GM23338 (cell line): ENCODE data around the gene CISD1. TPM values are rescaled to one million over a fixed set of nuclear protein-coding genes. Genes with fewer than 3 reads are reported as not detected.
A peak's percentile ranks its signal among the peaks of the same experiment; 100 is the strongest.

Experiments used
- ATAC-seq: fragments of 200-7000 bp; cut with Tn5 transposase; 3 replicates; pipeline ENCODE4 v1.9.1; 2020
- DNase-seq: peaks from one replicate; pipeline ENCODE4 v3.0.0-alpha.2; 2015; ENCODE audit warnings: low spot score
- H2AFZ ChIP-seq: fragments of 200-600 bp; sonication (generic); 2 replicates; pipeline ENCODE4 v1.8.0; 2016; ENCODE audit warnings: antibody characterized with exemption, mild to moderate bottlenecking, moderate library complexity
- H3F3A ChIP-seq: fragments of 200-600 bp; sonication (generic); replicated peaks from 2 replicates; pipeline ENCODE4 v1.8.0; 2017; ENCODE audit warnings: antibody characterized with exemption, mixed run types, low read depth
- H3K27ac ChIP-seq: fragments of 200-600 bp; sonication (generic); 2 replicates; pipeline ENCODE4 v1.6.1; 2016; ENCODE audit warnings: low read depth
- H3K27me3 ChIP-seq: fragments of 200-600 bp; sonication (generic); 2 replicates; pipeline ENCODE4 v1.8.0; 2016; ENCODE audit warnings: mild to moderate bottlenecking, mixed run types, moderate library complexity; ENCODE audit not compliant: insufficient read depth
- H3K36me3 ChIP-seq: fragments of 200-600 bp; sonication (generic); 2 replicates; pipeline ENCODE4 v1.8.0; 2016; ENCODE audit warnings: mild to moderate bottlenecking; ENCODE audit not compliant: insufficient read depth
- H3K4me1 ChIP-seq: fragments of 200-600 bp; sonication (generic); 2 replicates; pipeline ENCODE4 v1.8.0; 2016; ENCODE audit warnings: mild to moderate bottlenecking, moderate library complexity; ENCODE audit not compliant: insufficient read depth
- H3K4me2 ChIP-seq: fragments of 200-600 bp; sonication (generic); 2 replicates; pipeline ENCODE4 v1.7.1; 2017; ENCODE audit warnings: mixed run types
- H3K4me3 ChIP-seq: fragments of 200-600 bp; sonication (generic); 2 replicates; pipeline ENCODE4 v1.6.1; 2016; ENCODE audit warnings: mixed run types
- H3K79me2 ChIP-seq: fragments of 200-600 bp; sonication (generic); replicated peaks from 2 replicates; pipeline ENCODE4 v1.8.0; 2017; ENCODE audit warnings: mild to moderate bottlenecking; ENCODE audit not compliant: insufficient read depth
- H3K9me2 ChIP-seq: fragments of 200-600 bp; sonication (generic); 2 replicates; pipeline ENCODE4 v1.8.0; 2017; ENCODE audit not compliant: insufficient read depth
- H4K20me1 ChIP-seq: fragments of 200-600 bp; sonication (generic); replicated peaks from 2 replicates; pipeline ENCODE4 v1.8.0; 2017; ENCODE audit warnings: mild to moderate bottlenecking; ENCODE audit not compliant: insufficient read depth
- H3K27ac Mint-ChIP-seq: 2 replicates; pipeline ENCODE4 v1.8.0; 2020; ENCODE audit warnings: inconsistent platforms, mild to moderate bottlenecking, moderate library complexity, mixed read lengths
- H3K27me3 Mint-ChIP-seq: 3 replicates; pipeline ENCODE4 v1.8.0; 2022; ENCODE audit warnings: low read depth, mild to moderate bottlenecking, moderate library complexity, mixed read lengths, inconsistent platforms; ENCODE audit not compliant: insufficient read depth, poor library complexity
- H3K36me3 Mint-ChIP-seq: 3 replicates; pipeline ENCODE4 v1.8.0; 2021; ENCODE audit warnings: low read depth, mild to moderate bottlenecking, inconsistent platforms, moderate library complexity, mixed read lengths
- H3K4me1 Mint-ChIP-seq: 3 replicates; pipeline ENCODE4 v1.8.0; 2020; ENCODE audit warnings: mild to moderate bottlenecking, inconsistent platforms, mixed read lengths
- H3K4me3 Mint-ChIP-seq: 3 replicates; pipeline ENCODE4 v1.8.0; 2021; ENCODE audit warnings: moderate library complexity, mild to moderate bottlenecking, inconsistent platforms, mixed read lengths
- H3K9me3 Mint-ChIP-seq: 3 replicates; pipeline ENCODE4 v1.8.0; 2020; ENCODE audit warnings: moderate library complexity, mild to moderate bottlenecking, inconsistent platforms, mixed read lengths
- CREB1 ChIP-seq: fragments of 250-450 bp; sonication (Bioruptor Pico); IDR thresholded peaks from 2 replicates; pipeline ENCODE4 v1.5.0; 2020; ENCODE audit warnings: low read depth, mild to moderate bottlenecking, moderate library complexity
- EZH2 ChIP-seq: fragments of 200-600 bp; sonication (generic); IDR thresholded peaks from one replicate; pipeline ENCODE4 v1.8.0; 2017; ENCODE audit warnings: antibody characterized with exemption, mild to moderate bottlenecking, low read depth; ENCODE audit not compliant: unreplicated experiment
- EZH2phosphoT487 ChIP-seq: fragments of 200-600 bp; sonication (generic); IDR thresholded peaks from one replicate; pipeline ENCODE4 v1.8.1; 2018; ENCODE audit warnings: antibody characterized with exemption; ENCODE audit not compliant: unreplicated experiment
- NANOG ChIP-seq: IDR thresholded peaks from 2 replicates; pipeline ENCODE4 v1.6.1; 2016; ENCODE audit warnings: antibody characterized with exemption, borderline replicate concordance
- POLR2AphosphoS5 ChIP-seq: IDR thresholded peaks from 2 replicates; pipeline ENCODE4 v1.6.1; 2016; ENCODE audit warnings: antibody characterized with exemption, low read depth
- STAT1 ChIP-seq: IDR thresholded peaks from one replicate; pipeline ENCODE4 v1.6.1; 2016; ENCODE audit warnings: antibody characterized with exemption; ENCODE audit not compliant: unreplicated experiment
- ZNF114 ChIP-seq: fragments of 250-450 bp; sonication (Bioruptor Pico); IDR thresholded peaks from 2 replicates; pipeline ENCODE4 v1.5.0; 2020; ENCODE audit warnings: mild to moderate bottlenecking, moderate library complexity
- ZNF331 ChIP-seq: fragments of 250-450 bp; sonication (Bioruptor Pico); IDR thresholded peaks from 2 replicates; pipeline ENCODE4 v1.5.0; 2020; ENCODE audit warnings: low read depth, mild to moderate bottlenecking, moderate library complexity
- polyA plus RNA-seq: library from polyadenylated mRNA; unstranded; fragments of >200 nt; fragmentation: Nextera tagmentation; extraction: Ambion mirVana; gene quantifications from 2 replicates; pipeline ENCODE4 v1.2.1, GENCODE V29; 2016
- total RNA-seq: library from RNA; depleted of rRNA; stranded (reverse); fragments of >200 nt; shearing (Covaris generic); gene quantifications from 2 replicates; pipeline ENCODE4 v1.2.3, GENCODE V29; 2014
- TF ChIP-seq, protein P1 (sequence below): fragments of 250-450 bp; sonication (Bioruptor Pico); IDR thresholded peaks from 2 replicates; pipeline ENCODE4 v1.5.0; 2020; ENCODE audit warnings: mild to moderate bottlenecking, moderate library complexity
- TF ChIP-seq, protein P2 (sequence below), 2 experiments: fragments of 200-600 bp in 1 of 2; sonication (generic) in 1 of 2; conservative IDR thresholded peaks; 2 replicates each; pipeline versions ENCODE4 v1.5.1 to v1.6.1; 2016 to 2017; ENCODE audit warnings: antibody characterized with exemption in 2 of 2, low read depth in 2 of 2, mild to moderate bottlenecking in 2 of 2, moderate library complexity in 1 of 2

CISD1 gene
- total and polyA plus RNA-seq, 2 experiments from 2014 or later = 19.9 to 99.9 TPM

DNA sequence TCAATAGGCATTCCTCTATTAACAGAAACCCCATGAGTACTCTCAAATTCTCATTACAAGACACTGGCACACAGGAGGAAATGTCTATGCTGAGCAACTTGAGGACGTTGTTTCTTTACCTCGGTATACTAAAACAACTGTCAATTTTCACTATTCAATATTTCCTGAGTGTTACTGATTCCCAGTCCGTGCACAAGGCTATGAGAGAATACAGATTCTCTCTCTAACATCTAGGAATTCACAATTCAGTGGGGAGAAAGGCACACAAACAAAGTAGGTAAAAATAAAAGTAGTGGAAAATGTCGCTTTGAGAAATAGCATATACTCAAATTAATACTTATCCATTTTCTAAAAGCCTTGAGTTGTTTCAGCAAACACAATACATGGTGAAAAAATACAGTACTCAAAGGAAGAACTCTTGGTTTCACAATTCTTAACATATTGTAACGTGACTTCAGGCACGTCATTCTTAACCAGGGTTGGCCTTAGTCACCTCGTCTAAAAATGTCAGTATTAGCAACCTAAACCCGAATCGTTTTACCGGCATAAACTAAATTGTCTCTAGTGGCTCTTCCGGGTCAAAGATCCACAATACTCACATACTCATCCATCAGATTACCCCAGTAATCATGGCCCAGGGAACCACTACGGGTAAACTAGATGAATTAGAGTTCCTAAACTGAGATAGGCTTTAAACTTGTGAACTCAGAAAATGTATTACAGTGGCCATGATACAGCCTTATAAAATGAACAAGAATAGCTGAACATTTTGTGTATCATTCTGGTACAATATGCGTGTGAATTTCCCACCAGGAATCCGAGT, 2.7 kb upstream of the CISD1 start:
- H3K36me3 Mint-ChIP-seq = peaks cover 6% of the 10 kb centered on the region; the same call in 1 of the 3 replicates
- no peaks in the 10 kb centered on the region for H3K9me2 ChIP-seq
- H3K4me1 Mint-ChIP-seq = peaks cover 35% of the 10 kb centered on the region
- H3K27ac ChIP-seq = no peak overlapping the region
- DNase-seq (no peak), ATAC-seq (no peak)
- H3K4me1 ChIP-seq = peaks cover 31% of the 10 kb centered on the region
- peak overlapping the region; percentile 85 for H3K4me2 ChIP-seq
- H3K9me3 Mint-ChIP-seq = peaks cover 3% of the 10 kb centered on the region; the same call in 2 of the 3 replicates
- no peaks in the 10 kb centered on the region for H3K27me3 ChIP-seq
- peak overlapping the region; percentile 75; the same call in 1 of the 2 replicates for H3K27ac Mint-ChIP-seq
- peak overlapping the region; percentile 97 for H3K4me3 Mint-ChIP-seq
- H2AFZ ChIP-seq = no peak overlapping the region
- TF ChIP-seq ZNF114 (CRISPR knock-in tag) = no peak
- no peaks in the 10 kb centered on the region for H3K36me3 ChIP-seq
- peak overlapping the region; percentile 80 for H3K4me3 ChIP-seq
- H3K27me3 Mint-ChIP-seq = peaks cover 7% of the 10 kb centered on the region
- H3K79me2 ChIP-seq = peaks cover 74% of the 10 kb centered on the region
- no peaks in the 10 kb centered on the region; the same call in 1 of the 2 replicates for H3F3A ChIP-seq
- no peaks in the 10 kb centered on the region for H4K20me1 ChIP-seq

DNA sequence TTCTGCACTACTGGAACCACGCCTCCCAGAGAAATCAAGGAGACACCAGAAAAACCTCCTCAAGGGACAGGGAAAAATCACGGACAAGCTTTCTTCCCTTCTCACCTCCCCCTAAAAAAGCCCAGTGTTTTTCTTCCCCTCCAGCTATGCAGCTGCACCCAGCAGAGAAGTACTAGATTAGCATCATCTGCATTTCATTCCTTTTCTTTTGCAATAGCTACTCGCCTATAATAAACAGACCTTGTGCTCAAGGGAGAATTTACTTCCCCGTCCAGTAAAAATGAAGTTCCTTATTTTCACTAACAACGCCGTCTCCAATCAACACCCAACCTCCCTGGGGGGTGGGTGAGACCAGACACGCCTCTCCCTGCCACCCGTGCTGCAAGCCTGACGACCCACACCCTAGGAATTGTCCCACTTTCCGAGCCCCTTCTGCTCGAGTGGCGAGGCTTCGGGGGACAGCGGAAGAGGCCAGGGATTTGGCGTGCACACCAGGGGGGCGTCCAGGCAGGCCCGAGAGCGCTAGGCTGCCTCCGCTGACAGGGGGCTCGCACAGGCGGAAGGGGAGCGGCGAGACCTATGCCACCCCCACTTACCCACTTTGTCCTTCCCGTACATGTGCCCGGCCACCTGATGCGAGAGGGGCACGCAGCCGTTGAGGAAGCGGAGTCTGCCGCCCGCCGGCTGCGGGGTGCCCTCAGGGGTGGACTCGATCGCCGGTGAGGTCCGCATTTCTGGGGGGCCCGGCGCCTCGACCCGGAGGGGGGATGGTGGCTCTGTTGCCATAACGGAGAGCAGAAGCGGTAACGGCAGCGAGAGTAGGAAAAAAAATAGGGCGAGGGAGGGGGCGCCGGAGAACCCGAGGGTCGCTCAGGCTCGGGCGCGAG, 1.9 kb upstream of the CISD1 start:
- peaks cover 6% of the 10 kb centered on the region; the same call in 1 of the 3 replicates for H3K36me3 Mint-ChIP-seq
- peaks cover 7% of the 10 kb centered on the region for H3K27me3 Mint-ChIP-seq
- Histone ChIP-seq H3F3A (no peaks in the 10 kb centered on the region; the same call in 1 of the 2 replicates), H4K20me1 (no peaks in the 10 kb centered on the region), H3K36me3 (no peaks in the 10 kb centered on the region), H3K4me1 (peaks cover 31% of the 10 kb centered on the region), H2AFZ (peak overlapping the region; percentile 15; the same call in 1 of the 2 replicates), H3K79me2 (peaks cover 74% of the 10 kb centered on the region), H3K27ac (no peak overlapping the region), H3K4me2 (peak overlapping the region; percentile 85), H3K4me3 (peak overlapping the region; percentile 80), H3K9me2 (no peaks in the 10 kb centered on the region), H3K27me3 (no peaks in the 10 kb centered on the region)
- peak overlapping the region; percentile 97 for H3K4me3 Mint-ChIP-seq
- peaks cover 3% of the 10 kb centered on the region; the same call in 2 of the 3 replicates for H3K9me3 Mint-ChIP-seq
- ATAC-seq (peak; percentile 5), DNase-seq (peak; percentile 50)
- peaks cover 31% of the 10 kb centered on the region for H3K4me1 Mint-ChIP-seq
- peak overlapping the region; percentile 75 for H3K27ac Mint-ChIP-seq
- TF ChIP-seq CREB1 (CRISPR knock-in tag) = no peak
- TF ChIP-seq ZNF114 (CRISPR knock-in tag) = no peak
- no peak for TF ChIP-seq POLR2AphosphoS5
- no peak for TF ChIP-seq STAT1
- no peak for TF ChIP-seq NANOG
- TF ChIP-seq, protein P1, sequence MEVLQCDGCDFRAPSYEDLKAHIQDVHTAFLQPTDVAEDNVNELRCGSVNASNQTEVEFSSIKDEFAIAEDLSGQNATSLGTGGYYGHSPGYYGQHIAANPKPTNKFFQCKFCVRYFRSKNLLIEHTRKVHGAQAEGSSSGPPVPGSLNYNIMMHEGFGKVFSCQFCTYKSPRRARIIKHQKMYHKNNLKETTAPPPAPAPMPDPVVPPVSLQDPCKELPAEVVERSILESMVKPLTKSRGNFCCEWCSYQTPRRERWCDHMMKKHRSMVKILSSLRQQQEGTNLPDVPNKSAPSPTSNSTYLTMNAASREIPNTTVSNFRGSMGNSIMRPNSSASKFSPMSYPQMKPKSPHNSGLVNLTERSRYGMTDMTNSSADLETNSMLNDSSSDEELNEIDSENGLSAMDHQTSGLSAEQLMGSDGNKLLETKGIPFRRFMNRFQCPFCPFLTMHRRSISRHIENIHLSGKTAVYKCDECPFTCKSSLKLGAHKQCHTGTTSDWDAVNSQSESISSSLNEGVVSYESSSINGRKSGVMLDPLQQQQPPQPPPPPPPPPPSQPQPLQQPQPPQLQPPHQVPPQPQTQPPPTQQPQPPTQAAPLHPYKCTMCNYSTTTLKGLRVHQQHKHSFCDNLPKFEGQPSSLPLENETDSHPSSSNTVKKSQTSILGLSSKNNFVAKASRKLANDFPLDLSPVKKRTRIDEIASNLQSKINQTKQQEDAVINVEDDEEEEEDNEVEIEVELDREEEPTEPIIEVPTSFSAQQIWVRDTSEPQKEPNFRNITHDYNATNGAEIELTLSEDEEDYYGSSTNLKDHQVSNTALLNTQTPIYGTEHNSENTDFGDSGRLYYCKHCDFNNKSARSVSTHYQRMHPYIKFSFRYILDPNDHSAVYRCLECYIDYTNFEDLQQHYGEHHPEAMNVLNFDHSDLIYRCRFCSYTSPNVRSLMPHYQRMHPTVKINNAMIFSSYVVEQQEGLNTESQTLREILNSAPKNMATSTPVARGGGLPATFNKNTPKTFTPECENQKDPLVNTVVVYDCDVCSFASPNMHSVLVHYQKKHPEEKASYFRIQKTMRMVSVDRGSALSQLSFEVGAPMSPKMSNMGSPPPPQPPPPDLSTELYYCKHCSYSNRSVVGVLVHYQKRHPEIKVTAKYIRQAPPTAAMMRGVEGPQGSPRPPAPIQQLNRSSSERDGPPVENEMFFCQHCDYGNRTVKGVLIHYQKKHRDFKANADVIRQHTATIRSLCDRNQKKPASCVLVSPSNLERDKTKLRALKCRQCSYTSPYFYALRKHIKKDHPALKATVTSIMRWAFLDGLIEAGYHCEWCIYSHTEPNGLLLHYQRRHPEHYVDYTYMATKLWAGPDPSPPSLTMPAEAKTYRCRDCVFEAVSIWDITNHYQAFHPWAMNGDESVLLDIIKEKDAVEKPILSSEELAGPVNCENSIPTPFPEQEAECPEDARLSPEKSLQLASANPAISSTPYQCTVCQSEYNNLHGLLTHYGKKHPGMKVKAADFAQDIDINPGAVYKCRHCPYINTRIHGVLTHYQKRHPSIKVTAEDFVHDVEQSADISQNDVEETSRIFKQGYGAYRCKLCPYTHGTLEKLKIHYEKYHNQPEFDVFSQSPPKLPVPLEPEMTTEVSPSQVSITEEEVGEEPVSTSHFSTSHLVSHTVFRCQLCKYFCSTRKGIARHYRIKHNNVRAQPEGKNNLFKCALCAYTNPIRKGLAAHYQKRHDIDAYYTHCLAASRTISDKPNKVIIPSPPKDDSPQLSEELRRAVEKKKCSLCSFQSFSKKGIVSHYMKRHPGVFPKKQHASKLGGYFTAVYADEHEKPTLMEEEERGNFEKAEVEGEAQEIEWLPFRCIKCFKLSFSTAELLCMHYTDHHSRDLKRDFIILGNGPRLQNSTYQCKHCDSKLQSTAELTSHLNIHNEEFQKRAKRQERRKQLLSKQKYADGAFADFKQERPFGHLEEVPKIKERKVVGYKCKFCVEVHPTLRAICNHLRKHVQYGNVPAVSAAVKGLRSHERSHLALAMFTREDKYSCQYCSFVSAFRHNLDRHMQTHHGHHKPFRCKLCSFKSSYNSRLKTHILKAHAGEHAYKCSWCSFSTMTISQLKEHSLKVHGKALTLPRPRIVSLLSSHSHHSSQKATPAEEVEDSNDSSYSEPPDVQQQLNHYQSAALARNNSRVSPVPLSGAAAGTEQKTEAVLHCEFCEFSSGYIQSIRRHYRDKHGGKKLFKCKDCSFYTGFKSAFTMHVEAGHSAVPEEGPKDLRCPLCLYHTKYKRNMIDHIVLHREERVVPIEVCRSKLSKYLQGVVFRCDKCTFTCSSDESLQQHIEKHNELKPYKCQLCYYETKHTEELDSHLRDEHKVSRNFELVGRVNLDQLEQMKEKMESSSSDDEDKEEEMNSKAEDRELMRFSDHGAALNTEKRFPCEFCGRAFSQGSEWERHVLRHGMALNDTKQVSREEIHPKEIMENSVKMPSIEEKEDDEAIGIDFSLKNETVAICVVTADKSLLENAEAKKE = no peak
- no peak for TF ChIP-seq EZH2phosphoT487
- TF ChIP-seq EZH2 = no peak
- TF ChIP-seq, protein P2, sequence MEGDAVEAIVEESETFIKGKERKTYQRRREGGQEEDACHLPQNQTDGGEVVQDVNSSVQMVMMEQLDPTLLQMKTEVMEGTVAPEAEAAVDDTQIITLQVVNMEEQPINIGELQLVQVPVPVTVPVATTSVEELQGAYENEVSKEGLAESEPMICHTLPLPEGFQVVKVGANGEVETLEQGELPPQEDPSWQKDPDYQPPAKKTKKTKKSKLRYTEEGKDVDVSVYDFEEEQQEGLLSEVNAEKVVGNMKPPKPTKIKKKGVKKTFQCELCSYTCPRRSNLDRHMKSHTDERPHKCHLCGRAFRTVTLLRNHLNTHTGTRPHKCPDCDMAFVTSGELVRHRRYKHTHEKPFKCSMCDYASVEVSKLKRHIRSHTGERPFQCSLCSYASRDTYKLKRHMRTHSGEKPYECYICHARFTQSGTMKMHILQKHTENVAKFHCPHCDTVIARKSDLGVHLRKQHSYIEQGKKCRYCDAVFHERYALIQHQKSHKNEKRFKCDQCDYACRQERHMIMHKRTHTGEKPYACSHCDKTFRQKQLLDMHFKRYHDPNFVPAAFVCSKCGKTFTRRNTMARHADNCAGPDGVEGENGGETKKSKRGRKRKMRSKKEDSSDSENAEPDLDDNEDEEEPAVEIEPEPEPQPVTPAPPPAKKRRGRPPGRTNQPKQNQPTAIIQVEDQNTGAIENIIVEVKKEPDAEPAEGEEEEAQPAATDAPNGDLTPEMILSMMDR (conservative IDR thresholded peaks at IDR 0.05; ENCODE audit: low read depth in 2 of 2) = no peak
- no peak for TF ChIP-seq ZNF331
